Measurements from ENCODE around the gene FAF1. TPM values are rescaled to one million over a fixed set of nuclear protein-coding genes. Genes with fewer than 3 reads are reported as not detected.

The FAF1 gene
- total and polyA plus RNA-seq, 9 of the 15 experiments (the other 6 are each of a cell fraction or from before 2014, with no cell fraction given) = 48.7 to 225 (median 118) TPM

GRCh38 chr1:50929376-50929958 lies 30.6 kb downstream of the FAF1 start (continued):
- TF ChIP-seq REST (IDR thresholded peaks at IDR 0.05; ENCODE audit: borderline replicate concordance) (peak; percentile 67), REST (CRISPR knock-in tag; IDR thresholded peaks at IDR 0.05; ENCODE audit: low read depth) (no peak), PYGO2 (tag; IDR thresholded peaks at IDR 0.05) (no peak), SRSF7 (optimal IDR thresholded peaks at IDR 0.05; ENCODE audit: low read depth, low read length) (no peak), RAD21 (CRISPR knock-in tag; conservative IDR thresholded peaks at IDR 0.05 in 1 of 2, IDR thresholded peaks at IDR 0.05 in 1 of 2) (peak; percentile 53 to 80), TAF9B (IDR thresholded peaks at IDR 0.05; ENCODE audit: partially characterized antibody) (peak; percentile 27), NR2F6 (CRISPR knock-in tag; IDR thresholded peaks at IDR 0.05) (no peak)
- TF ChIP-seq, protein P1, sequence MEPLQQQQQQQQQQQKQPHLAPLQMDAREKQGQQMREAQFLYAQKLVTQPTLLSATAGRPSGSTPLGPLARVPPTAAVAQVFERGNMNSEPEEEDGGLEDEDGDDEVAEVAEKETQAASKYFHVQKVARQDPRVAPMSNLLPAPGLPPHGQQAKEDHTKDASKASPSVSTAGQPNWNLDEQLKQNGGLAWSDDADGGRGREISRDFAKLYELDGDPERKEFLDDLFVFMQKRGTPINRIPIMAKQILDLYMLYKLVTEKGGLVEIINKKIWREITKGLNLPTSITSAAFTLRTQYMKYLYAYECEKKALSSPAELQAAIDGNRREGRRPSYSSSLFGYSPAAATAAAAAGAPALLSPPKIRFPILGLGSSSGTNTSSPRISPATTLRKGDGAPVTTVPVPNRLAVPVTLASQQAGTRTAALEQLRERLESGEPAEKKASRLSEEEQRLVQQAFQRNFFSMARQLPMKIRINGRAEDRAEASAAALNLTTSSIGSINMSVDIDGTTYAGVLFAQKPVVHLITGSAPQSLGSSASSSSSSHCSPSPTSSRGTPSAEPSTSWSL (CRISPR knock-in tag; IDR thresholded peaks at IDR 0.05; ENCODE audit: borderline replicate concordance) = no peak
- TF ChIP-seq, protein P2, sequence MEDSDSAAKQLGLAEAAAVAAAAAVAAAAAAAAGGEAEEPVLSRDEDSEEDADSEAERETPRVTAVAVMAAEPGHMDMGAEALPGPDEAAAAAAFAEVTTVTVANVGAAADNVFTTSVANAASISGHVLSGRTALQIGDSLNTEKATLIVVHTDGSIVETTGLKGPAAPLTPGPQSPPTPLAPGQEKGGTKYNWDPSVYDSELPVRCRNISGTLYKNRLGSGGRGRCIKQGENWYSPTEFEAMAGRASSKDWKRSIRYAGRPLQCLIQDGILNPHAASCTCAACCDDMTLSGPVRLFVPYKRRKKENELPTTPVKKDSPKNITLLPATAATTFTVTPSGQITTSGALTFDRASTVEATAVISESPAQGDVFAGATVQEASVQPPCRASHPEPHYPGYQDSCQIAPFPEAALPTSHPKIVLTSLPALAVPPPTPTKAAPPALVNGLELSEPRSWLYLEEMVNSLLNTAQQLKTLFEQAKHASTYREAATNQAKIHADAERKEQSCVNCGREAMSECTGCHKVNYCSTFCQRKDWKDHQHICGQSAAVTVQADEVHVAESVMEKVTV (CRISPR knock-in tag; IDR thresholded peaks at IDR 0.05) = peak; percentile 18; the same call in 1 of the 2 replicates

Data from K562 (cell line).